OCI-LY7 (cell line): ENCODE results near the gene SULT6B1. TPM values are rescaled to one million over a fixed set of nuclear protein-coding genes. Genes with fewer than 3 reads are reported as not detected.
"Not testable (repeated sequence)": the region's sequence is repeated elsewhere in the genome, so short reads cannot be mapped to it uniquely, and the experiment has no call there.

Source experiments
- BruUV-seq: library from RNA; stranded (reverse); fragments of 400-500 nt; replicated peaks from 2 replicates; lab custom pipeline; 2021; lab: Mats Ljungman, UMichigan
- CTCF ChIA-PET: fragments of 300-600 bp; sonication (Branson Sonifier 250); formaldehyde crosslinking; loops from one replicate; lab custom pipeline; 2022; ENCODE audit warnings: antibody characterized with exemption; ENCODE audit not compliant: unreplicated experiment; lab: Charles Lee
- POLR2A ChIA-PET: fragments of 300-600 bp; sonication (Branson Sonifier 250); formaldehyde crosslinking; loops from one replicate; lab custom pipeline; 2022; ENCODE audit warnings: antibody characterized with exemption; lab: Charles Lee
- DNase-seq: peaks from one replicate; pipeline ENCODE4 v3.0.0-alpha.2; 2015; ENCODE audit warnings: low spot score
- H2AFZ ChIP-seq: fragments of 200-600 bp; sonication (generic), shearing (Covaris generic); 2 replicates; pipeline ENCODE4 v1.6.1; 2014; ENCODE audit warnings: mild to moderate bottlenecking, antibody characterized with exemption, low read length, moderate library complexity
- H3K27ac ChIP-seq: fragments of 200-600 bp; sonication (generic); 2 replicates; pipeline ENCODE4 v1.5.1; 2014; ENCODE audit warnings: mixed run types, low read depth, mild to moderate bottlenecking, moderate library complexity, low read length, inconsistent platforms; ENCODE audit not compliant: poor library complexity, severe bottlenecking
- H3K36me3 ChIP-seq: fragments of 200-600 bp; sonication (generic); 2 replicates; pipeline ENCODE4 v1.6.1; 2014; ENCODE audit warnings: mild to moderate bottlenecking, antibody characterized with exemption, low read length, moderate library complexity, mixed read lengths; ENCODE audit not compliant: insufficient read depth
- H3K4me1 ChIP-seq: fragments of 200-600 bp; sonication (generic); 2 replicates; pipeline ENCODE4 v1.5.1; 2014; ENCODE audit warnings: mild to moderate bottlenecking, low read length; ENCODE audit not compliant: insufficient read depth, poor library complexity, severe bottlenecking
- H3K4me2 ChIP-seq: fragments of 200-600 bp; sonication (generic); 2 replicates; pipeline ENCODE4 v1.6.1; 2014; ENCODE audit warnings: mild to moderate bottlenecking, low read length
- H3K4me3 ChIP-seq: fragments of 200-600 bp; sonication (generic); 2 replicates; pipeline ENCODE4 v1.5.1; 2014; ENCODE audit warnings: mild to moderate bottlenecking, low read depth, low read length; ENCODE audit not compliant: poor library complexity, severe bottlenecking
- H3K79me2 ChIP-seq: fragments of 200-600 bp; sonication (generic); 2 replicates; pipeline ENCODE4 v1.6.1; 2016; ENCODE audit warnings: low read depth, mild to moderate bottlenecking, low read length, moderate library complexity, mixed read lengths; ENCODE audit not compliant: insufficient read depth
- H3K9me2 ChIP-seq: fragments of 200-600 bp; sonication (generic); 2 replicates; pipeline ENCODE4 v1.6.1; 2016; ENCODE audit warnings: mild to moderate bottlenecking, low read length, mixed read lengths; ENCODE audit not compliant: insufficient read depth
- H3K9me3 ChIP-seq: fragments of 200-600 bp; sonication (generic); 2 replicates; pipeline ENCODE4 v1.6.1; 2014; ENCODE audit warnings: mild to moderate bottlenecking, mixed run types, low read length, mixed read lengths
- H4K20me1 ChIP-seq: fragments of 200-600 bp; sonication (generic); 2 replicates; pipeline ENCODE4 v1.6.1; 2014; ENCODE audit warnings: mild to moderate bottlenecking, antibody characterized with exemption, low read length, moderate library complexity, mixed read lengths; ENCODE audit not compliant: insufficient read depth
- EZH2phosphoT487 ChIP-seq: fragments of 200-600 bp; sonication (generic); IDR thresholded peaks from 2 replicates; pipeline ENCODE4 v1.6.1; 2018; ENCODE audit warnings: low read depth, borderline replicate concordance, mild to moderate bottlenecking, mixed run types, antibody characterized with exemption, low read length, moderate library complexity, mixed read lengths
- intact Hi-C: fragments of 100-400 bp; cut with micrococcal nuclease; formaldehyde crosslinking; loops from one replicate; pipeline ENCODE4 v1.10.0; 2022; ENCODE audit not compliant: unreplicated experiment
- total RNA-seq, 2 experiments: library from RNA; depleted of rRNA in 1 of 2; stranded (reverse); fragments of >200 nt in 1 of 2; shearing (Covaris generic) in 1 of 2; gene quantifications; 2 replicates each; pipeline ENCODE4 v1.2.3, GENCODE V29; 2014 to 2022
- TF ChIP-seq, protein P1 (sequence below): fragments of 200-600 bp; sonication (generic); conservative IDR thresholded peaks from 2 replicates; pipeline ENCODE4 v1.5.1; 2014; ENCODE audit warnings: mild to moderate bottlenecking, antibody characterized with exemption, low read length, moderate library complexity, mixed read lengths

Gene SULT6B1
- total RNA-seq, 2 experiments from 2014 or later = not detected

DNA sequence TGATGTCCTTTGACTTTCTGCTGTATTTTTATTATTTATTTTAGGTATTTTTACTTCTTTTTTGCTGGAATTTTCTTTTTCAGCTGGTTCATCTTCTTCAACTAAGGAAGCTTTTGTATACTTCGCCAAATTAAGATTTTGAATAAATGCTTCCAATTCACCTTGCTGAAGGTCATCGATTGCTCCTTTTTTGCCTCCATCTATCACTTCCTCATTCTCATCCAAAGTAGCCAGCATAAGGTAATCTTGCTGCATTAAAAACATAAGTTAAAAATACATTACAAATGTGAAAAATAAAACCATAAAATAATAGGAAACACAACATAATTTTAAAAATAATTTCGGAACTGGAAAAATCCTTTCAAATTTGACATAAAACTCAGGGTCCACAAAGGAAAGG is 40.3 kb upstream of the SULT6B1 start:
- H3K9me2 ChIP-seq = no peaks in the 10 kb centered on the region
- H3K79me2 ChIP-seq = peaks cover 90% of the 10 kb centered on the region
- TF ChIP-seq EZH2phosphoT487 = no peak
- TF ChIP-seq, protein P1, sequence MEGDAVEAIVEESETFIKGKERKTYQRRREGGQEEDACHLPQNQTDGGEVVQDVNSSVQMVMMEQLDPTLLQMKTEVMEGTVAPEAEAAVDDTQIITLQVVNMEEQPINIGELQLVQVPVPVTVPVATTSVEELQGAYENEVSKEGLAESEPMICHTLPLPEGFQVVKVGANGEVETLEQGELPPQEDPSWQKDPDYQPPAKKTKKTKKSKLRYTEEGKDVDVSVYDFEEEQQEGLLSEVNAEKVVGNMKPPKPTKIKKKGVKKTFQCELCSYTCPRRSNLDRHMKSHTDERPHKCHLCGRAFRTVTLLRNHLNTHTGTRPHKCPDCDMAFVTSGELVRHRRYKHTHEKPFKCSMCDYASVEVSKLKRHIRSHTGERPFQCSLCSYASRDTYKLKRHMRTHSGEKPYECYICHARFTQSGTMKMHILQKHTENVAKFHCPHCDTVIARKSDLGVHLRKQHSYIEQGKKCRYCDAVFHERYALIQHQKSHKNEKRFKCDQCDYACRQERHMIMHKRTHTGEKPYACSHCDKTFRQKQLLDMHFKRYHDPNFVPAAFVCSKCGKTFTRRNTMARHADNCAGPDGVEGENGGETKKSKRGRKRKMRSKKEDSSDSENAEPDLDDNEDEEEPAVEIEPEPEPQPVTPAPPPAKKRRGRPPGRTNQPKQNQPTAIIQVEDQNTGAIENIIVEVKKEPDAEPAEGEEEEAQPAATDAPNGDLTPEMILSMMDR = no peak
- BruUV-seq = no TSS peak
- peak overlapping the region; percentile 99; the same call in 1 of the 2 replicates for H3K4me2 ChIP-seq
- H3K36me3 ChIP-seq = peaks cover 43% of the 10 kb centered on the region
- H3K4me3 ChIP-seq = no peak overlapping the region
- intact Hi-C loops = no loop called here
- DNase-seq = no peak
- H3K27ac ChIP-seq = no peak overlapping the region
- H2AFZ ChIP-seq = no peak overlapping the region
- H3K9me3 ChIP-seq = no peaks in the 10 kb centered on the region
- POLR2A ChIA-PET = interaction anchor here (1.0 kb wide), 1 partner anchor 28 kb away, joined by 3 read pairs; no protein-coding TSS in a partner anchor
- CTCF ChIA-PET = no interaction called here
- H4K20me1 ChIP-seq = peaks cover 42% of the 10 kb centered on the region
- peaks cover 53% of the 10 kb centered on the region for H3K4me1 ChIP-seq

DNA sequence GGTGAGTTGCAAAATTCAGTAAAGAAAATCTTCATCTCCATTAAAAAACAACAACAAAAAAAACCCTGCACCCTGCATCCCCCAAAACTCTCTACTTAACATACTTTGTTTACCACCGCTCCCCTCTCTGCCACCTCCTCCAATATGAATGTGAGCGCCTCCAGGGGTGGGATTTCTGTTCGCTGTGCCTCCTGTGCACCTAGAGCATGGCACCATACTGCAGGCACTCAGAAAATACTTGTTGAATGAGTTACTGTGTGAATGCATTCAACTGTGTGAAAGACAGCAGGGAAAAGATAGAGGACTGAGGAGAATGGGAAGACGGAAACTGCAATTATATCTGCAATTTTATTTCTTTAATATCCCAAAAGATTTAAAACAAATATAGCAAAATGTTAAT is 38.4 kb upstream of the SULT6B1 start:
- Histone ChIP-seq H3K36me3 (peaks cover 62% of the 10 kb centered on the region), H3K79me2 (peaks cover 90% of the 10 kb centered on the region), H3K27ac (no peak overlapping the region), H3K9me3 (no peaks in the 10 kb centered on the region), H3K4me1 (peaks cover 41% of the 10 kb centered on the region), H3K9me2 (no peaks in the 10 kb centered on the region), H3K4me3 (no peak overlapping the region), H3K4me2 (peak overlapping the region; percentile 35; the same call in 1 of the 2 replicates), H2AFZ (no peak overlapping the region), H4K20me1 (peaks cover 44% of the 10 kb centered on the region)
- ChIA-PET CTCF (no interaction called here), POLR2A (no interaction called here)
- intact Hi-C loops = no loop called here
- TF ChIP-seq, protein P1 = no peak
- no peak for TF ChIP-seq EZH2phosphoT487
- DNase-seq = no peak
- no TSS peak for BruUV-seq

DNA sequence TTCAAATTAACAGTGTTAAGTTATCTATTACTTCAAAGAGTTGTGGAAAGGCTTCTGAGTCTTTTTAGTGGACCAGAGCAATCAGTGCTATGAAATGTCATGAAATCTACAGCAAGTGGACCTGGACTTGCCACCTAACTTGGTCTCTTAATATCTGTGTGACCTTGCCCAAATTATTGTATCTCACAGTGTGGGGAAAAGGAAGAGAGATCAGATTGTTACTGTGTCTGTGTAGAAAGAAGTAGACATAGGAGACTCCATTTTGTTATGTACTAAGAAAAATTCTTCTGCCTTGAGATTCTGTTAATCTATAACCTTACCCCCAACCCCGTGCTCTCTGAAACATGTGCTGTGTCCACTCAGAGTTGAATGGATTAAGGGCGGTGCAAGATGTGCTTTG is 36.7 kb upstream of the SULT6B1 start:
- POLR2A ChIA-PET, DNase-seq, H3K4me2 ChIP-seq, CTCF ChIA-PET, H3K9me3 ChIP-seq, intact Hi-C loops, BruUV-seq, H3K4me3 ChIP-seq, H3K27ac ChIP-seq, H2AFZ ChIP-seq, H3K9me2 ChIP-seq: not testable (repeated sequence)
- Histone ChIP-seq H3K36me3 (peaks cover 79% of the 10 kb centered on the region), H3K79me2 (peaks cover 73% of the 10 kb centered on the region), H4K20me1 (peaks cover 38% of the 10 kb centered on the region), H3K4me1 (peaks cover 40% of the 10 kb centered on the region)
